BJ (cell line): ENCODE results near the gene TMEM237. TPM values are rescaled to one million over a fixed set of nuclear protein-coding genes. Genes with fewer than 3 reads are reported as not detected.

Source experiments
- CTCF ChIA-PET: fragments of 350-600 bp; formaldehyde crosslinking; extraction: SDS; loops from one replicate; lab custom pipeline; 2021; ENCODE audit warnings: antibody characterized with exemption, inconsistent platforms; lab: Yijun Ruan, JAX
- POLR2A ChIA-PET: fragments of 300-600 bp; sonication (Branson Sonifier 250); formaldehyde crosslinking; extraction: SDS; loops from one replicate; lab custom pipeline; 2021; ENCODE audit warnings: antibody characterized with exemption; lab: Charles Lee
- DNase-seq: peaks from one replicate; pipeline ENCODE4 v3.0.0-alpha.2; 2011; ENCODE audit warnings: low read depth
- H3K27me3 ChIP-seq: 2 replicates; pipeline ENCODE4 v1.6.0; 2011; ENCODE audit warnings: low read length; ENCODE audit not compliant: control insufficient read depth, insufficient read depth
- H3K36me3 ChIP-seq: 2 replicates; pipeline ENCODE4 v1.5.1; 2011; ENCODE audit warnings: low read length; ENCODE audit not compliant: control insufficient read depth, insufficient read depth
- H3K4me3 ChIP-seq: 2 replicates; pipeline ENCODE4 v1.5.1; 2011; ENCODE audit warnings: low read depth, mild to moderate bottlenecking, control low read depth, low read length
- CTCF ChIP-seq: IDR thresholded peaks from 2 replicates; pipeline ENCODE4 v1.5.1; 2011; ENCODE audit warnings: low read depth, mild to moderate bottlenecking, control low read depth, inconsistent platforms, low read length, moderate library complexity; ENCODE audit not compliant: insufficient read depth
- polyA plus RNA-seq: library from polyadenylated mRNA; depleted of rRNA; stranded (reverse); fragments of >200 nt; gene quantifications from 2 replicates; pipeline ENCODE4 v1.2.3, GENCODE V29; 2011

TMEM237 gene
- polyA plus RNA-seq, 1 experiment = 48.6 TPM

GRCh38 chr2:201664334-201664733 is 21.0 kb upstream of the TMEM237 start:
- Histone ChIP-seq H3K36me3 (no peaks in the 10 kb centered on the region), H3K4me3 (no peak overlapping the region), H3K27me3 (no peaks in the 10 kb centered on the region)
- ChIA-PET POLR2A (no interaction called here), CTCF (interaction anchor here (0.6 to 1.5 kb wide), 7 partner anchors 10 to 146 kb away, joined by 3 to 9 read pairs (median 3); no protein-coding TSS in a partner anchor)
- no peak for DNase-seq
- no peak for TF ChIP-seq CTCF

- no peak for TF ChIP-seq CTCF
- Histone ChIP-seq H3K27me3 (no peaks in the 10 kb centered on the region), H3K4me3 (no peak overlapping the region), H3K36me3 (no peaks in the 10 kb centered on the region)
- no peak for DNase-seq
- ChIA-PET CTCF (interaction anchor here (0.6 to 1.1 kb wide), 2 partner anchors 19 to 525 kb away, joined by 4 read pairs; no protein-coding TSS in a partner anchor), POLR2A (no interaction called here)
Measured at GRCh38 chr2:201661366-201661765, 18.1 kb upstream of the TMEM237 start.

GRCh38 chr2:201660293-201660895 is 17.1 kb upstream of the TMEM237 start:
- DNase-seq = no peak
- Histone ChIP-seq H3K27me3 (no peaks in the 10 kb centered on the region), H3K36me3 (no peaks in the 10 kb centered on the region), H3K4me3 (no peak overlapping the region)
- CTCF ChIA-PET = interaction anchor here (0.6 kb wide), 1 partner anchor 428 kb away, joined by 3 read pairs; no protein-coding TSS in a partner anchor
- POLR2A ChIA-PET = no interaction called here
- TF ChIP-seq CTCF = no peak

GRCh38 chr2:201656740-201657139 is 13.4 kb upstream of the TMEM237 start:
- ChIA-PET CTCF (interaction anchor here (0.6 kb wide), 1 partner anchor 14 kb away, joined by 3 read pairs; no protein-coding TSS in a partner anchor), POLR2A (no interaction called here)
- no peak for TF ChIP-seq CTCF
- no peak for DNase-seq
- H3K36me3 ChIP-seq = no peaks in the 10 kb centered on the region
- H3K4me3 ChIP-seq = no peak overlapping the region
- no peaks in the 10 kb centered on the region for H3K27me3 ChIP-seq

GRCh38 chr2:201656102-201656501 is 12.8 kb upstream of the TMEM237 start:
- Histone ChIP-seq H3K27me3 (no peaks in the 10 kb centered on the region), H3K4me3 (no peak overlapping the region), H3K36me3 (no peaks in the 10 kb centered on the region)
- no peak for TF ChIP-seq CTCF
- ChIA-PET POLR2A (no interaction called here), CTCF (interaction anchor here (0.6 kb wide), 1 partner anchor 17 kb away, joined by 5 read pairs; no protein-coding TSS in a partner anchor)
- DNase-seq = no peak
